GM12892 (cell line): Measurements from ENCODE around the gene KLHDC10.

Experiments used
- POLR2A ChIP-seq: IDR thresholded peaks from 2 replicates; pipeline ENCODE4 v1.6.1; 2011; ENCODE audit warnings: low read depth, low read length, control low read depth
- POLR2AphosphoS5 ChIP-seq: IDR thresholded peaks from 2 replicates; pipeline ENCODE4 v1.6.1; 2011; ENCODE audit warnings: low read depth, low read length, control low read depth
- TAF1 ChIP-seq: IDR thresholded peaks from 2 replicates; pipeline ENCODE4 v1.6.1; 2011; ENCODE audit warnings: low read depth, mild to moderate bottlenecking, control low read depth, low read length, borderline replicate concordance

DNA sequence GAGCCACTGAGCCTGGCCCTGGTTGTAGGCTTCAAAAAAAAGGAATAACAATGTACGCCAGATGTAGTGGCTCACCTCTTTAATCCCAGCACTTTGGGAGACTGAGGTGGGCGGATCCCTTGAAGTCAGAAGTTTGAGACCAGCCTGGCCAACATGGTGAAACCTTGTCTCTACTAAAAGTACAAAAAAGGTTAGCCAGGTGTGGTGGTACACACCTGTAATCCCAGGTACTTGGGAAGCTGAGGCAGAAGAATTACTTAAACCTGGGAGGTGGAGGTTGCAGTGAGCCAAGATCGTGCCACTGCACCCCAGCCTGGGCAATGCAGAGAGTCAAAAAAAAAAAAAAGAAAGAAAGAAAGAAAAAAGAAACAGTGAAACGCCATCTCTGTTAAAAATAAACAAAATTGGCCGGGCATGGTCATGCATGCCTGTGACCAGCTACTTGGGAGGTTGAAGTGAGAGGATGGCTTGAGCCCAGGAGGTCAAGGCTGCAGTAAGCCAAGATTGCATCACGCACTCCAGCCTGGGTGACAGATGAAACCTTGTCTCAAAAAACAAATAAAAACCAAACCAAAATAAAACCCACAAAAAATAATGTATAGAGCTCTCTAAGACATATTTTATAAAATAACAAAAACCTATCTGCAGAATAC lies 4.7 kb upstream of the KLHDC10 start:
- no peak for TF ChIP-seq POLR2AphosphoS5
- no peak for TF ChIP-seq POLR2A
- no peak for TF ChIP-seq TAF1
